PC-9 (cell line): ENCODE data around the gene TMEFF2. TPM values are rescaled to one million over a fixed set of nuclear protein-coding genes. Genes with fewer than 3 reads are reported as not detected.

ENCODE experiments used
- BruUV-seq: library from RNA; stranded (reverse); fragments of 400-500 nt; replicated peaks from 2 replicates; lab custom pipeline; 2021; lab: Mats Ljungman, UMichigan
- CTCF ChIA-PET: fragments of 300-600 bp; sonication (Branson Sonifier 250); formaldehyde crosslinking; loops from one replicate; lab custom pipeline; 2022; ENCODE audit warnings: antibody characterized with exemption; lab: Charles Lee
- POLR2A ChIA-PET: fragments of 300-600 bp; sonication (Branson Sonifier 250); formaldehyde crosslinking; loops from one replicate; lab custom pipeline; 2022; ENCODE audit warnings: antibody characterized with exemption; ENCODE audit not compliant: unreplicated experiment; lab: Charles Lee
- DNase-seq, 2 experiments: peaks; one replicate each; pipeline versions ENCODE4 v3.0.0 to v3.0.0-alpha.2; 2015 to 2022; ENCODE audit warnings: mixed read lengths in 1 of 2
- H2AFZ ChIP-seq: fragments of 200-600 bp; sonication (generic); 2 replicates; pipeline ENCODE4 v1.8.1; 2017; ENCODE audit warnings: antibody characterized with exemption
- H3F3A ChIP-seq: fragments of 200-600 bp; sonication (generic); 2 replicates; pipeline ENCODE4 v1.8.1; 2017; ENCODE audit warnings: antibody characterized with exemption, mild to moderate bottlenecking, low read depth; ENCODE audit not compliant: insufficient read depth
- H3K27ac ChIP-seq: fragments of 200-600 bp; sonication (generic); 2 replicates; pipeline ENCODE4 v1.6.1; 2016; ENCODE audit warnings: mixed run types
- H3K27me3 ChIP-seq: fragments of 200-600 bp; sonication (generic); 2 replicates; pipeline ENCODE4 v1.6.1; 2016; ENCODE audit warnings: low read depth, mixed run types; ENCODE audit not compliant: insufficient read depth
- H3K36me3 ChIP-seq: fragments of 200-600 bp; sonication (generic); 2 replicates; pipeline ENCODE4 v1.6.1; 2016; ENCODE audit warnings: low read depth, mixed run types
- H3K4me1 ChIP-seq: fragments of 200-600 bp; sonication (generic); replicated peaks from 2 replicates; pipeline ENCODE4 v1.6.1; 2016; ENCODE audit warnings: mixed run types; ENCODE audit not compliant: insufficient read depth
- H3K4me2 ChIP-seq: fragments of 200-600 bp; sonication (generic); 2 replicates; pipeline ENCODE4 v1.6.1; 2017; ENCODE audit warnings: mixed run types
- H3K4me3 ChIP-seq: fragments of 200-600 bp; sonication (generic); 2 replicates; pipeline ENCODE4 v1.6.1; 2016; ENCODE audit warnings: mixed run types
- H3K79me2 ChIP-seq: fragments of 200-600 bp; sonication (generic); 2 replicates; pipeline ENCODE4 v1.6.1; 2017; ENCODE audit warnings: low read depth, mixed run types
- H3K9me2 ChIP-seq: fragments of 200-600 bp; sonication (generic); 2 replicates; pipeline ENCODE4 v1.8.1; 2017; ENCODE audit warnings: mild to moderate bottlenecking; ENCODE audit not compliant: insufficient read depth
- H3K9me3 ChIP-seq: fragments of 200-600 bp; sonication (generic); 2 replicates; pipeline ENCODE4 v1.8.1; 2016; ENCODE audit warnings: low read depth; ENCODE audit not compliant: insufficient read depth
- H4K20me1 ChIP-seq: fragments of 200-600 bp; sonication (generic); 2 replicates; pipeline ENCODE4 v1.8.1; 2017; ENCODE audit not compliant: insufficient read depth
- EZH2 ChIP-seq: fragments of 200-600 bp; sonication (generic); IDR thresholded peaks from 2 replicates; pipeline ENCODE4 v1.8.0; 2017; ENCODE audit warnings: antibody characterized with exemption, low read depth
- intact Hi-C: fragments of 100-400 bp; cut with micrococcal nuclease; formaldehyde crosslinking; loops from one replicate; pipeline ENCODE4 v1.10.0; 2022; ENCODE audit not compliant: unreplicated experiment
- total RNA-seq: library from RNA; stranded (reverse); gene quantifications from 2 replicates; pipeline ENCODE4 v1.2.3, GENCODE V29; 2021
- TF ChIP-seq, protein P1 (sequence below): fragments of 200-600 bp; sonication (generic); conservative IDR thresholded peaks from 2 replicates; pipeline ENCODE4 v1.6.1; 2017; ENCODE audit warnings: mixed run types, antibody characterized with exemption, mild to moderate bottlenecking, moderate library complexity

TMEFF2 gene
- total RNA-seq, 1 experiment from 2014 or later = not detected

DNA sequence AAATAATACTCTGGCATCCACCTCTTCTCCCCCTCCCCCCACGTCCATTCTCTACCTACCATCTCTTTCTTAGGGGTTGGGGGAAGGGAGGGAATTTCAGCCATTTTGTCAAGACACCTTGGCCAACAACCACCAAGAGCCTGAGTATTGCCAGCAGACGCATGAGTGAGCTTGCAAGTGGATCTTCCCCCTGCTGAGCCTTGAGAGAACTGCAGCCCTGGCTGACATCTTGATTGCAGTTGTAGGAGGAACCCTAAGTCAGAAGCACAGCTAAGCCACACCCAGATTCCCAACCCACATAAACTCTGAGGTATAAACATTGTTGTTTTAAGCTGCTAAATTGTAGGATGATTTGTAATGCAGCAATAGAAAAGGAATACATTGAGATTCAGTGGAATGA, 165.6 kb downstream of the TMEFF2 start:
- no peak overlapping the region for H3K4me3 ChIP-seq
- no peak for DNase-seq
- H3K4me1 ChIP-seq = no peaks in the 10 kb centered on the region
- H2AFZ ChIP-seq = no peak overlapping the region
- no peaks in the 10 kb centered on the region for H3K79me2 ChIP-seq
- H3K36me3 ChIP-seq = no peaks in the 10 kb centered on the region
- H4K20me1 ChIP-seq = no peaks in the 10 kb centered on the region
- no TSS peak for BruUV-seq
- H3F3A ChIP-seq = no peaks in the 10 kb centered on the region
- ChIA-PET POLR2A (no interaction called here), CTCF (interaction anchor here (0.5 kb wide), 1 partner anchor 500 kb away, joined by 19 read pairs; no protein-coding TSS in a partner anchor)
- no peaks in the 10 kb centered on the region for H3K9me3 ChIP-seq
- H3K27ac ChIP-seq = no peak overlapping the region
- TF ChIP-seq EZH2 = no peak
- TF ChIP-seq, protein P1, sequence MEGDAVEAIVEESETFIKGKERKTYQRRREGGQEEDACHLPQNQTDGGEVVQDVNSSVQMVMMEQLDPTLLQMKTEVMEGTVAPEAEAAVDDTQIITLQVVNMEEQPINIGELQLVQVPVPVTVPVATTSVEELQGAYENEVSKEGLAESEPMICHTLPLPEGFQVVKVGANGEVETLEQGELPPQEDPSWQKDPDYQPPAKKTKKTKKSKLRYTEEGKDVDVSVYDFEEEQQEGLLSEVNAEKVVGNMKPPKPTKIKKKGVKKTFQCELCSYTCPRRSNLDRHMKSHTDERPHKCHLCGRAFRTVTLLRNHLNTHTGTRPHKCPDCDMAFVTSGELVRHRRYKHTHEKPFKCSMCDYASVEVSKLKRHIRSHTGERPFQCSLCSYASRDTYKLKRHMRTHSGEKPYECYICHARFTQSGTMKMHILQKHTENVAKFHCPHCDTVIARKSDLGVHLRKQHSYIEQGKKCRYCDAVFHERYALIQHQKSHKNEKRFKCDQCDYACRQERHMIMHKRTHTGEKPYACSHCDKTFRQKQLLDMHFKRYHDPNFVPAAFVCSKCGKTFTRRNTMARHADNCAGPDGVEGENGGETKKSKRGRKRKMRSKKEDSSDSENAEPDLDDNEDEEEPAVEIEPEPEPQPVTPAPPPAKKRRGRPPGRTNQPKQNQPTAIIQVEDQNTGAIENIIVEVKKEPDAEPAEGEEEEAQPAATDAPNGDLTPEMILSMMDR = no peak
- H3K4me2 ChIP-seq = no peak overlapping the region
- intact Hi-C loops = no loop called here
- H3K27me3 ChIP-seq = no peaks in the 10 kb centered on the region
- H3K9me2 ChIP-seq = no peaks in the 10 kb centered on the region

DNA sequence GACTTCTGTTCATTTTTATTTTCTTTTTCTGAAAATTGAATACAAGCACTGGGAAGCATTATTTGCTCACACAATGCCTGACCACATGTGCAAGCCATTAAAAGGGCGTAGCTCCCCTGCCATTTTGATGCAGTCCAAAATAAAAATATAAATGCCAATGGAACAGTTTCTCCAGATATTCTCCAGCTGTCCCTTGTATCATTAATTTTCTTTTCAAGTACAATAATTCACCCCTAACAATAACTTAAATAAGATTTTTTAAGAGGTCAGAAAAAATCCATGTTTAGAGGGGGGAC, 168.0 kb downstream of the TMEFF2 start:
- no peak overlapping the region for H3K4me3 ChIP-seq
- H3K27me3 ChIP-seq = no peaks in the 10 kb centered on the region
- intact Hi-C loops = no loop called here
- H3K9me2 ChIP-seq = no peaks in the 10 kb centered on the region
- H3K36me3 ChIP-seq = no peaks in the 10 kb centered on the region
- ChIA-PET POLR2A (no interaction called here), CTCF (no interaction called here)
- no peaks in the 10 kb centered on the region for H3K9me3 ChIP-seq
- no peak overlapping the region for H3K27ac ChIP-seq
- H4K20me1 ChIP-seq = no peaks in the 10 kb centered on the region
- BruUV-seq = no TSS peak
- no peak overlapping the region for H2AFZ ChIP-seq
- no peaks in the 10 kb centered on the region for H3K79me2 ChIP-seq
- H3K4me1 ChIP-seq = no peaks in the 10 kb centered on the region
- no peak overlapping the region for H3K4me2 ChIP-seq
- no peak for DNase-seq
- no peaks in the 10 kb centered on the region for H3F3A ChIP-seq
- TF ChIP-seq, protein P1 = no peak
- no peak for TF ChIP-seq EZH2

DNA sequence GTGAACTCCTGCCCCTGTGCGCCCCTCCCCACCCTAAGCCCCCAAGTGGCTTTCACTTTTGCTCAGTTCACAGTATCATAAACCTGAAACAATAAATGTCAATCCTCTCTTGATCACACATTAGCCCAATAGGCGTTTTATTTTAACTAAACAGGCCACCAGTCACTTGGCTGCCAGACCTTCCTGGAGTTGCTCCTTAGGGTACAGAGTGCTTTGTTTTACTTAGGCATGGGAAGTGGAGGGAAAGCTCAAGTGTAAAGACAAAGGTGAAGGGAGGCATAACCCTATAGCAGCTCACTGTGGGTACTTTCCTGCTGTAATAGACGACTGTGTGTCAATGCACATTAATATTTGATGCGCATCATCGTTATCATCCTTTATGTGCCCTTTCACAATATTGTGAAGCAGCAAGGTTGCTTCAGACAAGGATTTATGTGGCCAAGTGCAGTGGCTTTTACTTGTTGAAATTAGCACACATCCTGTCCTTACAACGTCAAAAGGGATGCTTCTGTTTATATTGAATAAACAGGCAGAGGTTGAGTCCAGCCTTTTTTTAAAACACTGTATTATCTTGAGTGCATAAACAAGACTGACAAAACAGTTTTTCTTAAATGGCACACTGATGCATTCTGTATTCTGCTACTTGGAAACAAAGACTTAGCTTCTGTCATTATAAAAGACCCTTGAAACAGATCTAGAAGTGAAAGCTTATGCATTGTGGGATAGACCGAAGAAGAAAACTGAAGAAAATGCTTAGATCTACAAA, 168.5 kb downstream of the TMEFF2 start:
- no peak overlapping the region for H3K27ac ChIP-seq
- H3K79me2 ChIP-seq = no peaks in the 10 kb centered on the region
- no peak overlapping the region for H2AFZ ChIP-seq
- ChIA-PET CTCF (no interaction called here), POLR2A (no interaction called here)
- intact Hi-C loops = no loop called here
- no peaks in the 10 kb centered on the region for H4K20me1 ChIP-seq
- no peak for TF ChIP-seq EZH2
- TF ChIP-seq, protein P1 = no peak
- no peaks in the 10 kb centered on the region for H3K9me2 ChIP-seq
- no peaks in the 10 kb centered on the region for H3K9me3 ChIP-seq
- no peak for DNase-seq
- no peak overlapping the region for H3K4me3 ChIP-seq
- no TSS peak for BruUV-seq
- H3K36me3 ChIP-seq = no peaks in the 10 kb centered on the region
- H3K4me1 ChIP-seq = no peaks in the 10 kb centered on the region
- no peak overlapping the region for H3K4me2 ChIP-seq
- no peaks in the 10 kb centered on the region for H3F3A ChIP-seq
- no peaks in the 10 kb centered on the region for H3K27me3 ChIP-seq
